ENCODE measurements around the gene CHST1. TPM values are rescaled to one million over a fixed set of nuclear protein-coding genes. Genes with fewer than 3 reads are reported as not detected.

CHST1 gene
- polyA plus RNA-seq, 2 of the 4 experiments (the other 2 are of a cell fraction): 0.40 to 0.89 TPM

DNA sequence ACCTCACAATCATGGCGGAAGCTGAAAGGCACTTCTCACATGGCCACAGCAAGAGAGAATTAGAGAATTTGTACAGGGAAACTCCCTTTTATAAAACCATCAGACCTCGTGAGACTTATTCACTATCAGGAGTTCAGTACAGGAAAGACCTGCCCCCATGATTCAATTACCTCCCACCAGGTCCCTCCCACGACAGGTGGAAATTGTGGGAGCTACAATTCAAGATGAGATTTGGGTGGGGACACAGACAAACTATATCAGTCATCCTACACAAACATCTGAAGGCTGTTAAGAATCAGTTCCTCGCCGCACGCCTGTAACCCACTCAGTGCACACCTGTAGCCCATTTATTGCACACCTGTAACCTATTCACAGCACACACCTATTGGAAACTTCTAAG, 39.8 kb downstream of the CHST1 start:
- no peak overlapping the region for H3K4me3 ChIP-seq
- 51% methylated on average over 6 of the region's 6 CpGs for WGBS (ENCODE audit: missing lambda C conversion rate)
- H3K9me3 ChIP-seq: no peaks in the 10 kb centered on the region
- TF ChIP-seq, protein P1, sequence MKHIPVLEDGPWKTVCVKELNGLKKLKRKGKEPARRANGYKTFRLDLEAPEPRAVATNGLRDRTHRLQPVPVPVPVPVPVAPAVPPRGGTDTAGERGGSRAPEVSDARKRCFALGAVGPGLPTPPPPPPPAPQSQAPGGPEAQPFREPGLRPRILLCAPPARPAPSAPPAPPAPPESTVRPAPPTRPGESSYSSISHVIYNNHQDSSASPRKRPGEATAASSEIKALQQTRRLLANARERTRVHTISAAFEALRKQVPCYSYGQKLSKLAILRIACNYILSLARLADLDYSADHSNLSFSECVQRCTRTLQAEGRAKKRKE (CRISPR knock-in tag; IDR thresholded peaks at IDR 0.05; ENCODE audit: low read depth): no peak
- TF ChIP-seq EP300 (IDR thresholded peaks at IDR 0.05) (no peak), HOXB13 (CRISPR knock-in tag; IDR thresholded peaks at IDR 0.05; ENCODE audit: low read depth) (no peak), POLR2A (IDR thresholded peaks at IDR 0.05; ENCODE audit: low read length) (no peak), RARB (CRISPR knock-in tag; IDR thresholded peaks at IDR 0.05) (no peak), CHD2 (IDR thresholded peaks at IDR 0.05; ENCODE audit: low read length, partially characterized antibody) (no peak), BHLHE40 (IDR thresholded peaks at IDR 0.05; ENCODE audit: low read depth, low read length) (no peak), POLR2AphosphoS2 (conservative IDR thresholded peaks at IDR 0.05; ENCODE audit: low read length) (no peak)
- TF ChIP-seq, protein P2, sequence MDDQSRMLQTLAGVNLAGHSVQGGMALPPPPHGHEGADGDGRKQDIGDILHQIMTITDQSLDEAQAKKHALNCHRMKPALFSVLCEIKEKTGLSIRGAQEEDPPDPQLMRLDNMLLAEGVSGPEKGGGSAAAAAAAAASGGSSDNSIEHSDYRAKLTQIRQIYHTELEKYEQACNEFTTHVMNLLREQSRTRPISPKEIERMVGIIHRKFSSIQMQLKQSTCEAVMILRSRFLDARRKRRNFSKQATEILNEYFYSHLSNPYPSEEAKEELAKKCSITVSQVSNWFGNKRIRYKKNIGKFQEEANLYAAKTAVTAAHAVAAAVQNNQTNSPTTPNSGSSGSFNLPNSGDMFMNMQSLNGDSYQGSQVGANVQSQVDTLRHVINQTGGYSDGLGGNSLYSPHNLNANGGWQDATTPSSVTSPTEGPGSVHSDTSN (IDR thresholded peaks at IDR 0.05): no peak
- POLR2A ChIA-PET: no interaction called here
- no peak for FAIRE-seq
- no peak for ATAC-seq
- no peaks in the 10 kb centered on the region for H3K4me1 ChIP-seq
- no peak overlapping the region for H3K4me2 ChIP-seq
- DNase-seq (ENCODE audit: low read depth in 1 of 2, low spot score in 1 of 2): no peak
- H3K27ac ChIP-seq: no peak overlapping the region
- CTCF ChIA-PET: interaction anchor here (0.7 to 1.6 kb wide), 2 partner anchors 16 to 29 kb away, joined by 3 to 4 read pairs; no protein-coding TSS in a partner anchor

DNA sequence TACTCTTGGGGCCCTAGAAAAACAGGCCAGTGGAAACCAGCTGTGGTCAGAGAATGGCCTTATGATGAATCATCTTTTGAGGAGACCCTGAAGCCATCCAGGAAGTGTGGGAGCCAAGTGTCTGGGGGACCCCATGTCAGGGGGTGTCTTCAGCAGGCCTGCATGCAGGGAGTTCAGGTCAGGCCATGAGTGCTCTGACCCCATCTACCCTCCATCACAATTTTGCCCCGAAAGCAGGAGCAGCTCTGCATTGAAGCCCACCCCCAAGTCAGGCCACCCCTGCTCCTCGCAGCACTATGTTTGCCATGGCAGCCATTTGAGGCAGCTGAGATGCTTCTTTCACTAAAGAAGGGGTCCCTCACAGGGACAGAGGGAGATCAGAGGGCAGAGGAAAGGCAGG, 41.3 kb downstream of the CHST1 start:
- TF ChIP-seq, protein P3, sequence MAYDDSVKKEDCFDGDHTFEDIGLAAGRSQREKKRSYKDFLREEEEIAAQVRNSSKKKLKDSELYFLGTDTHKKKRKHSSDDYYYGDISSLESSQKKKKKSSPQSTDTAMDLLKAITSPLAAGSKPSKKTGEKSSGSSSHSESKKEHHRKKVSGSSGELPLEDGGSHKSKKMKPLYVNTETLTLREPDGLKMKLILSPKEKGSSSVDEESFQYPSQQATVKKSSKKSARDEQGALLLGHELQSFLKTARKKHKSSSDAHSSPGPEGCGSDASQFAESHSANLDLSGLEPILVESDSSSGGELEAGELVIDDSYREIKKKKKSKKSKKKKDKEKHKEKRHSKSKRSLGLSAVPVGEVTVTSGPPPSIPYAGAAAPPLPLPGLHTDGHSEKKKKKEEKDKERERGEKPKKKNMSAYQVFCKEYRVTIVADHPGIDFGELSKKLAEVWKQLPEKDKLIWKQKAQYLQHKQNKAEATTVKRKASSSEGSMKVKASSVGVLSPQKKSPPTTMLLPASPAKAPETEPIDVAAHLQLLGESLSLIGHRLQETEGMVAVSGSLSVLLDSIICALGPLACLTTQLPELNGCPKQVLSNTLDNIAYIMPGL (CRISPR knock-in tag; IDR thresholded peaks at IDR 0.05; ENCODE audit: borderline replicate concordance): no peak
- no peak for TF ChIP-seq KDM5A (IDR thresholded peaks at IDR 0.05)
- no peak for TF ChIP-seq RAD21 (conservative IDR thresholded peaks at IDR 0.05 in 1 of 2, IDR thresholded peaks at IDR 0.05 in 1 of 2)
- no peak for TF ChIP-seq PHF8 (IDR thresholded peaks at IDR 0.05; ENCODE audit: borderline replicate concordance, low read depth)
- WGBS (ENCODE audit: missing lambda C conversion rate): 8% methylated on average over 2 of the region's 2 CpGs
- FAIRE-seq: no peak
- no peaks in the 10 kb centered on the region for H3K9me3 ChIP-seq
- H3K4me3 ChIP-seq: no peak overlapping the region
- H3K4me1 ChIP-seq: no peaks in the 10 kb centered on the region
- no peak overlapping the region for H3K4me2 ChIP-seq
- ChIA-PET POLR2A (no interaction called here), CTCF (interaction anchor here (0.8 kb wide), 1 partner anchor 32 kb away, joined by 3 read pairs; no protein-coding TSS in a partner anchor)
- no peak for DNase-seq (ENCODE audit: low read depth in 1 of 2, low spot score in 1 of 2)
- H3K27ac ChIP-seq: no peak overlapping the region
- ATAC-seq: no peak

DNA sequence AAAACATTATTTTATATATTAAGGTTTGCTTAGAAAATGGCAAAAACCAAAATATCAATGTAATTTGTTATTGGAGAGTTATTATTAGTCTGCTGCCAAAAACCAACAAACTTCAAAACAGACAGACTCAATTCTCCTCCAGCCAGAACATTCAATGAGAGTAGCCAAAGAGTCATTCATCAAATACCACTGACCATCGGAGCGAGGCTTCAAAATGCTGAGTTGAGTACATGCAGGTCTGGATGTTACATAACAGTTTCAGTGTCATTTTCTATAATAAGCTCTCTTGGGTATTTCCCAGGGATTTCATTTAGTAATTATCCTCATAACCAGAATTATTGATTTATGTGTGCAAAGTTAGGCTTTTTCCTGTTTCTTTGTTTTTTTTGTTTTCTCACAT, 42.6 kb downstream of the CHST1 start:
- TF ChIP-seq TFCP2L1 (CRISPR knock-in tag; IDR thresholded peaks at IDR 0.05): no peak
- no peak for TF ChIP-seq RFX5 (IDR thresholded peaks at IDR 0.05)
- no peak for TF ChIP-seq CHD2 (IDR thresholded peaks at IDR 0.05; ENCODE audit: low read length, partially characterized antibody)
- TF ChIP-seq TP53 (CRISPR knock-in tag; IDR thresholded peaks at IDR 0.05): no peak
- TF ChIP-seq, protein P4, sequence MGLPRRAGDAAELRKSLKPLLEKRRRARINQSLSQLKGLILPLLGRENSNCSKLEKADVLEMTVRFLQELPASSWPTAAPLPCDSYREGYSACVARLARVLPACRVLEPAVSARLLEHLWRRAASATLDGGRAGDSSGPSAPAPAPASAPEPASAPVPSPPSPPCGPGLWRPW (IDR thresholded peaks at IDR 0.05): no peak
- TF ChIP-seq HOXB5 (CRISPR knock-in tag; IDR thresholded peaks at IDR 0.05): no peak
- TF ChIP-seq CHD4 (IDR thresholded peaks at IDR 0.05; ENCODE audit: borderline replicate concordance): no peak
- TF ChIP-seq EHF (CRISPR knock-in tag; IDR thresholded peaks at IDR 0.05): no peak
- no peak for TF ChIP-seq CBX8 (IDR thresholded peaks at IDR 0.05)
- H3K4me2 ChIP-seq: no peak overlapping the region
- H3K4me1 ChIP-seq: no peaks in the 10 kb centered on the region
- 5% methylated on average over 2 of the region's 2 CpGs for WGBS (ENCODE audit: missing lambda C conversion rate)
- DNase-seq (ENCODE audit: low read depth in 1 of 2, low spot score in 1 of 2) (no peak), FAIRE-seq (no peak), ATAC-seq (no peak)
- no peak overlapping the region for H3K4me3 ChIP-seq
- CTCF ChIA-PET: interaction anchor here (1.2 kb wide), 1 partner anchor 18 kb away, joined by 4 read pairs; no protein-coding TSS in a partner anchor
- POLR2A ChIA-PET: no interaction called here
- no peaks in the 10 kb centered on the region for H3K9me3 ChIP-seq
- H3K27ac ChIP-seq: no peak overlapping the region
